HG03060 (cell line): ENCODE data around the gene NARF.

ENCODE experiments used
- ATAC-seq: cut with Tn5 transposase; IDR thresholded peaks from one replicate; pipeline ENCODE4 v1.9.1; 2021; ENCODE audit warnings: low read depth, moderate number of reproducible peaks; ENCODE audit not compliant: unreplicated experiment

NARF gene

GRCh38 chr17:82470065-82470464 is 11.5 kb downstream of the NARF start:
- ATAC-seq = no peak

GRCh38 chr17:82474223-82475010 is 15.9 kb downstream of the NARF start:
- no peak for ATAC-seq

GRCh38 chr17:82475458-82475857 is 16.9 kb downstream of the NARF start:
- no peak for ATAC-seq

- no peak for ATAC-seq
Observed at GRCh38 chr17:82477934-82478333, 19.4 kb downstream of the NARF start.

- no peak for ATAC-seq
Observed at GRCh38 chr17:82479602-82480001, 21.1 kb downstream of the NARF start.

- no peak for ATAC-seq
Observed at GRCh38 chr17:82480318-82480717, 21.8 kb downstream of the NARF start.

- ATAC-seq = no peak
Observed at GRCh38 chr17:82483204-82483660, 24.7 kb downstream of the NARF start.

- ATAC-seq = no peak
Observed at GRCh38 chr17:82483836-82484235, 25.3 kb downstream of the NARF start.

GRCh38 chr17:82486231-82487094 is 27.9 kb downstream of the NARF start:
- no peak for ATAC-seq

- ATAC-seq = no peak
Observed at GRCh38 chr17:82487910-82488309, 29.4 kb downstream of the NARF start.

GRCh38 chr17:82489117-82489516 is 30.6 kb downstream of the NARF start:
- ATAC-seq = no peak

- no peak for ATAC-seq
Observed at GRCh38 chr17:82489851-82490511, 31.4 kb downstream of the NARF start.

GRCh38 chr17:82490512-82491195 is 32.1 kb downstream of the NARF start:
- ATAC-seq = no peak

- no peak for ATAC-seq
Observed at GRCh38 chr17:82491196-82491530, 32.6 kb downstream of the NARF start.

- ATAC-seq = no peak
Observed at GRCh38 chr17:82491533-82491932, 33.0 kb downstream of the NARF start.

- no peak for ATAC-seq
Observed at GRCh38 chr17:82492643-82493225, 34.2 kb downstream of the NARF start.

GRCh38 chr17:82493226-82493781 is 34.8 kb downstream of the NARF start:
- no peak for ATAC-seq

- ATAC-seq = no peak
Observed at GRCh38 chr17:82494236-82495055, 35.9 kb downstream of the NARF start.
